GM23338 (cell line): ENCODE data around the gene SYNE3. TPM values are rescaled to one million over a fixed set of nuclear protein-coding genes. Genes with fewer than 3 reads are reported as not detected.

Experiments used
- ATAC-seq: fragments of 200-7000 bp; cut with Tn5 transposase; 3 replicates; pipeline ENCODE4 v1.9.1; 2020
- DNase-seq: peaks from one replicate; pipeline ENCODE4 v3.0.0-alpha.2; 2015; ENCODE audit warnings: low spot score
- H2AFZ ChIP-seq: fragments of 200-600 bp; sonication (generic); 2 replicates; pipeline ENCODE4 v1.8.0; 2016; ENCODE audit warnings: antibody characterized with exemption, mild to moderate bottlenecking, moderate library complexity
- H3F3A ChIP-seq: fragments of 200-600 bp; sonication (generic); replicated peaks from 2 replicates; pipeline ENCODE4 v1.8.0; 2017; ENCODE audit warnings: antibody characterized with exemption, mixed run types, low read depth
- H3K27ac ChIP-seq: fragments of 200-600 bp; sonication (generic); 2 replicates; pipeline ENCODE4 v1.6.1; 2016; ENCODE audit warnings: low read depth
- H3K27me3 ChIP-seq: fragments of 200-600 bp; sonication (generic); 2 replicates; pipeline ENCODE4 v1.8.0; 2016; ENCODE audit warnings: mild to moderate bottlenecking, mixed run types, moderate library complexity; ENCODE audit not compliant: insufficient read depth
- H3K36me3 ChIP-seq: fragments of 200-600 bp; sonication (generic); 2 replicates; pipeline ENCODE4 v1.8.0; 2016; ENCODE audit warnings: mild to moderate bottlenecking; ENCODE audit not compliant: insufficient read depth
- H3K4me1 ChIP-seq: fragments of 200-600 bp; sonication (generic); 2 replicates; pipeline ENCODE4 v1.8.0; 2016; ENCODE audit warnings: mild to moderate bottlenecking, moderate library complexity; ENCODE audit not compliant: insufficient read depth
- H3K4me2 ChIP-seq: fragments of 200-600 bp; sonication (generic); 2 replicates; pipeline ENCODE4 v1.7.1; 2017; ENCODE audit warnings: mixed run types
- H3K4me3 ChIP-seq: fragments of 200-600 bp; sonication (generic); 2 replicates; pipeline ENCODE4 v1.6.1; 2016; ENCODE audit warnings: mixed run types
- H3K79me2 ChIP-seq: fragments of 200-600 bp; sonication (generic); replicated peaks from 2 replicates; pipeline ENCODE4 v1.8.0; 2017; ENCODE audit warnings: mild to moderate bottlenecking; ENCODE audit not compliant: insufficient read depth
- H3K9me2 ChIP-seq: fragments of 200-600 bp; sonication (generic); 2 replicates; pipeline ENCODE4 v1.8.0; 2017; ENCODE audit not compliant: insufficient read depth
- H4K20me1 ChIP-seq: fragments of 200-600 bp; sonication (generic); replicated peaks from 2 replicates; pipeline ENCODE4 v1.8.0; 2017; ENCODE audit warnings: mild to moderate bottlenecking; ENCODE audit not compliant: insufficient read depth
- H3K27ac Mint-ChIP-seq: 2 replicates; pipeline ENCODE4 v1.8.0; 2020; ENCODE audit warnings: inconsistent platforms, mild to moderate bottlenecking, moderate library complexity, mixed read lengths
- H3K27me3 Mint-ChIP-seq: 3 replicates; pipeline ENCODE4 v1.8.0; 2022; ENCODE audit warnings: low read depth, mild to moderate bottlenecking, moderate library complexity, mixed read lengths, inconsistent platforms; ENCODE audit not compliant: insufficient read depth, poor library complexity
- H3K36me3 Mint-ChIP-seq: 3 replicates; pipeline ENCODE4 v1.8.0; 2021; ENCODE audit warnings: low read depth, mild to moderate bottlenecking, inconsistent platforms, moderate library complexity, mixed read lengths
- H3K4me1 Mint-ChIP-seq: 3 replicates; pipeline ENCODE4 v1.8.0; 2020; ENCODE audit warnings: mild to moderate bottlenecking, inconsistent platforms, mixed read lengths
- H3K4me3 Mint-ChIP-seq: 3 replicates; pipeline ENCODE4 v1.8.0; 2021; ENCODE audit warnings: moderate library complexity, mild to moderate bottlenecking, inconsistent platforms, mixed read lengths
- H3K9me3 Mint-ChIP-seq: 3 replicates; pipeline ENCODE4 v1.8.0; 2020; ENCODE audit warnings: moderate library complexity, mild to moderate bottlenecking, inconsistent platforms, mixed read lengths
- CREB1 ChIP-seq: fragments of 250-450 bp; sonication (Bioruptor Pico); IDR thresholded peaks from 2 replicates; pipeline ENCODE4 v1.5.0; 2020; ENCODE audit warnings: low read depth, mild to moderate bottlenecking, moderate library complexity
- EZH2 ChIP-seq: fragments of 200-600 bp; sonication (generic); IDR thresholded peaks from one replicate; pipeline ENCODE4 v1.8.0; 2017; ENCODE audit warnings: antibody characterized with exemption, mild to moderate bottlenecking, low read depth; ENCODE audit not compliant: unreplicated experiment
- EZH2phosphoT487 ChIP-seq: fragments of 200-600 bp; sonication (generic); IDR thresholded peaks from one replicate; pipeline ENCODE4 v1.8.1; 2018; ENCODE audit warnings: antibody characterized with exemption; ENCODE audit not compliant: unreplicated experiment
- POLR2AphosphoS5 ChIP-seq: IDR thresholded peaks from 2 replicates; pipeline ENCODE4 v1.6.1; 2016; ENCODE audit warnings: antibody characterized with exemption, low read depth
- ZNF331 ChIP-seq: fragments of 250-450 bp; sonication (Bioruptor Pico); IDR thresholded peaks from 2 replicates; pipeline ENCODE4 v1.5.0; 2020; ENCODE audit warnings: low read depth, mild to moderate bottlenecking, moderate library complexity
- polyA plus RNA-seq: library from polyadenylated mRNA; unstranded; fragments of >200 nt; fragmentation: Nextera tagmentation; extraction: Ambion mirVana; gene quantifications from 2 replicates; pipeline ENCODE4 v1.2.1, GENCODE V29; 2016
- total RNA-seq: library from RNA; depleted of rRNA; stranded (reverse); fragments of >200 nt; shearing (Covaris generic); gene quantifications from 2 replicates; pipeline ENCODE4 v1.2.3, GENCODE V29; 2014
- TF ChIP-seq, protein P1 (sequence below): fragments of 250-450 bp; sonication (Bioruptor Pico); IDR thresholded peaks from 2 replicates; pipeline ENCODE4 v1.5.0; 2020; ENCODE audit warnings: mild to moderate bottlenecking, moderate library complexity
- TF ChIP-seq, protein P2 (sequence below): IDR thresholded peaks from 2 replicates; pipeline ENCODE4 v1.6.1; 2016; ENCODE audit warnings: antibody characterized with exemption
- TF ChIP-seq, protein P3 (sequence below): IDR thresholded peaks from one replicate; pipeline ENCODE4 v1.6.1; 2018; ENCODE audit warnings: antibody characterized with exemption; ENCODE audit not compliant: unreplicated experiment
- TF ChIP-seq, protein P4 (sequence below), 2 experiments: fragments of 200-600 bp in 1 of 2; sonication (generic) in 1 of 2; conservative IDR thresholded peaks; 2 replicates each; pipeline versions ENCODE4 v1.5.1 to v1.6.1; 2016 to 2017; ENCODE audit warnings: antibody characterized with exemption in 2 of 2, low read depth in 2 of 2, mild to moderate bottlenecking in 2 of 2, moderate library complexity in 1 of 2

The SYNE3 gene
- total and polyA plus RNA-seq, 2 experiments from 2014 or later, result 0.02 to 0.03 TPM

DNA sequence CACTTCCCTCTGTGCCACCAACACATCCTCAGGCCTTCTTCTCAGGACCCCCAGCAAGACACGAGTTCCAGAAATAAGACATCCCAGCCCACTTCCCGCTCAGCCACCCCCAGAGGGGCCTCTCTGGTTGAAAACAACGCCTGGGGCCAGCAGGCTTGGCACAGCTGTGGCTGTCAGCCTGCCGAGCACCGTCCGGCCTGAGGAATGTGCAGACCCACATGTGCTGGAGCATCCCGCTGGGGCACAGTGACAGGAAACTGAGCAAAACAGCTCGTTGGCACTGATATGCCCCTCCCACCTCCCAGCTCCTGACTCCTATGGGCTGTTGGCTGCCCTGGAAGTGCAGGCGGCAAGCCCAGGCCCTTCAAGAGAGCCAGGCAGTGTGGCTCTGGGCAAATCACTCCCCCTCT lies 1.4 kb downstream of the SYNE3 start (continued):
- TF ChIP-seq, protein P1, sequence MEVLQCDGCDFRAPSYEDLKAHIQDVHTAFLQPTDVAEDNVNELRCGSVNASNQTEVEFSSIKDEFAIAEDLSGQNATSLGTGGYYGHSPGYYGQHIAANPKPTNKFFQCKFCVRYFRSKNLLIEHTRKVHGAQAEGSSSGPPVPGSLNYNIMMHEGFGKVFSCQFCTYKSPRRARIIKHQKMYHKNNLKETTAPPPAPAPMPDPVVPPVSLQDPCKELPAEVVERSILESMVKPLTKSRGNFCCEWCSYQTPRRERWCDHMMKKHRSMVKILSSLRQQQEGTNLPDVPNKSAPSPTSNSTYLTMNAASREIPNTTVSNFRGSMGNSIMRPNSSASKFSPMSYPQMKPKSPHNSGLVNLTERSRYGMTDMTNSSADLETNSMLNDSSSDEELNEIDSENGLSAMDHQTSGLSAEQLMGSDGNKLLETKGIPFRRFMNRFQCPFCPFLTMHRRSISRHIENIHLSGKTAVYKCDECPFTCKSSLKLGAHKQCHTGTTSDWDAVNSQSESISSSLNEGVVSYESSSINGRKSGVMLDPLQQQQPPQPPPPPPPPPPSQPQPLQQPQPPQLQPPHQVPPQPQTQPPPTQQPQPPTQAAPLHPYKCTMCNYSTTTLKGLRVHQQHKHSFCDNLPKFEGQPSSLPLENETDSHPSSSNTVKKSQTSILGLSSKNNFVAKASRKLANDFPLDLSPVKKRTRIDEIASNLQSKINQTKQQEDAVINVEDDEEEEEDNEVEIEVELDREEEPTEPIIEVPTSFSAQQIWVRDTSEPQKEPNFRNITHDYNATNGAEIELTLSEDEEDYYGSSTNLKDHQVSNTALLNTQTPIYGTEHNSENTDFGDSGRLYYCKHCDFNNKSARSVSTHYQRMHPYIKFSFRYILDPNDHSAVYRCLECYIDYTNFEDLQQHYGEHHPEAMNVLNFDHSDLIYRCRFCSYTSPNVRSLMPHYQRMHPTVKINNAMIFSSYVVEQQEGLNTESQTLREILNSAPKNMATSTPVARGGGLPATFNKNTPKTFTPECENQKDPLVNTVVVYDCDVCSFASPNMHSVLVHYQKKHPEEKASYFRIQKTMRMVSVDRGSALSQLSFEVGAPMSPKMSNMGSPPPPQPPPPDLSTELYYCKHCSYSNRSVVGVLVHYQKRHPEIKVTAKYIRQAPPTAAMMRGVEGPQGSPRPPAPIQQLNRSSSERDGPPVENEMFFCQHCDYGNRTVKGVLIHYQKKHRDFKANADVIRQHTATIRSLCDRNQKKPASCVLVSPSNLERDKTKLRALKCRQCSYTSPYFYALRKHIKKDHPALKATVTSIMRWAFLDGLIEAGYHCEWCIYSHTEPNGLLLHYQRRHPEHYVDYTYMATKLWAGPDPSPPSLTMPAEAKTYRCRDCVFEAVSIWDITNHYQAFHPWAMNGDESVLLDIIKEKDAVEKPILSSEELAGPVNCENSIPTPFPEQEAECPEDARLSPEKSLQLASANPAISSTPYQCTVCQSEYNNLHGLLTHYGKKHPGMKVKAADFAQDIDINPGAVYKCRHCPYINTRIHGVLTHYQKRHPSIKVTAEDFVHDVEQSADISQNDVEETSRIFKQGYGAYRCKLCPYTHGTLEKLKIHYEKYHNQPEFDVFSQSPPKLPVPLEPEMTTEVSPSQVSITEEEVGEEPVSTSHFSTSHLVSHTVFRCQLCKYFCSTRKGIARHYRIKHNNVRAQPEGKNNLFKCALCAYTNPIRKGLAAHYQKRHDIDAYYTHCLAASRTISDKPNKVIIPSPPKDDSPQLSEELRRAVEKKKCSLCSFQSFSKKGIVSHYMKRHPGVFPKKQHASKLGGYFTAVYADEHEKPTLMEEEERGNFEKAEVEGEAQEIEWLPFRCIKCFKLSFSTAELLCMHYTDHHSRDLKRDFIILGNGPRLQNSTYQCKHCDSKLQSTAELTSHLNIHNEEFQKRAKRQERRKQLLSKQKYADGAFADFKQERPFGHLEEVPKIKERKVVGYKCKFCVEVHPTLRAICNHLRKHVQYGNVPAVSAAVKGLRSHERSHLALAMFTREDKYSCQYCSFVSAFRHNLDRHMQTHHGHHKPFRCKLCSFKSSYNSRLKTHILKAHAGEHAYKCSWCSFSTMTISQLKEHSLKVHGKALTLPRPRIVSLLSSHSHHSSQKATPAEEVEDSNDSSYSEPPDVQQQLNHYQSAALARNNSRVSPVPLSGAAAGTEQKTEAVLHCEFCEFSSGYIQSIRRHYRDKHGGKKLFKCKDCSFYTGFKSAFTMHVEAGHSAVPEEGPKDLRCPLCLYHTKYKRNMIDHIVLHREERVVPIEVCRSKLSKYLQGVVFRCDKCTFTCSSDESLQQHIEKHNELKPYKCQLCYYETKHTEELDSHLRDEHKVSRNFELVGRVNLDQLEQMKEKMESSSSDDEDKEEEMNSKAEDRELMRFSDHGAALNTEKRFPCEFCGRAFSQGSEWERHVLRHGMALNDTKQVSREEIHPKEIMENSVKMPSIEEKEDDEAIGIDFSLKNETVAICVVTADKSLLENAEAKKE (CRISPR knock-in tag), result no peak
- TF ChIP-seq, protein P2, sequence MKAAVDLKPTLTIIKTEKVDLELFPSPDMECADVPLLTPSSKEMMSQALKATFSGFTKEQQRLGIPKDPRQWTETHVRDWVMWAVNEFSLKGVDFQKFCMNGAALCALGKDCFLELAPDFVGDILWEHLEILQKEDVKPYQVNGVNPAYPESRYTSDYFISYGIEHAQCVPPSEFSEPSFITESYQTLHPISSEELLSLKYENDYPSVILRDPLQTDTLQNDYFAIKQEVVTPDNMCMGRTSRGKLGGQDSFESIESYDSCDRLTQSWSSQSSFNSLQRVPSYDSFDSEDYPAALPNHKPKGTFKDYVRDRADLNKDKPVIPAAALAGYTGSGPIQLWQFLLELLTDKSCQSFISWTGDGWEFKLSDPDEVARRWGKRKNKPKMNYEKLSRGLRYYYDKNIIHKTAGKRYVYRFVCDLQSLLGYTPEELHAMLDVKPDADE, result no peak
- TF ChIP-seq EZH2 (no peak), ZNF331 (no peak), CREB1 (CRISPR knock-in tag) (no peak), EZH2phosphoT487 (no peak)

DNA sequence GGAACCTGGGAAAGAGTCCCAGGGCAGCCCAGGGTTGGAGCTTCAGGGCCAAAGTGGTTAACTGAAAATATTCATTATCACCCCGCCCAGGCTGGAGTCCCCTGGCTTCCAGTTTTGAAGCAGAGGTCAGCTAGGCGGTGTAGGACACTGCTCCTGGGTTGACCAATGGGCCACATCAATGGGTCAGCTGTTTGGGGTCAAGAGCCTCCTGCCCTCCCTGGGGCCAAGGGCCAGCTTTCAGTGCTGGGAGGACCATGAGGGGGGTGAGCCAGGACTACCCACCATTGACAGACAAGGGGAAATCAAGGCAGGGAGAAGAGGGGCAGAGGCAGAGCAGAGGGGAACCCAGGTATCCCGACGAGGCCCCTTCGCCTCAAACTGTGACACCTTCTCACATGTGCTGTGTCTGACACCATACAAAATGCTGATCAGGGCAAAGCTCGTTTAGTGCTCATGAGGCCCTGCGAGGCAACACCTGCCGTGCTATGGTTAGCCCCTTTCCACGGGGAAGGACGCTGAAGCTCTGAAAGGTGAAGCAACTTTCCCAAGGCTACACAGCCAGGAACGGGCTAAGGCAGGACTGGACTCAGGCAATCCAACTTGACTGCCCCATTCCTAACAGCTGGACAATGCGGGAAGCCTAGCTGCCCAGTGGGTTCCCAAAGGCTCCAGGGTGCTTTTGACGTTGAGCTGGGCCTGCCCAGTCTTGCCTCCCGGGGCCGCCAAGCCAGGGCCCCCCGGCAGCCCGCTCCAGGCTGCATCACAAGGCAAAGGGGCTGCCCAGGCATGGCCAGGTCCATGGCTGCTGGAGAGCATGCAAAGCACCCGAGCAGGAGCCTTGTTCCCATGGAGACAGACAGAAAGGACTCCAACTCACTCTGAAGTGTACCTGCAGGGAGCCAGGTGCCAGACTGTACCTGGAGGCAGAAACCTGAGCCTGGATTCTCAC lies 2.0 kb downstream of the SYNE3 start:
- no peak overlapping the region for H3K4me2 ChIP-seq
- no peak for TF ChIP-seq EZH2
- TF ChIP-seq POLR2AphosphoS5, result no peak
- TF ChIP-seq, protein P3, sequence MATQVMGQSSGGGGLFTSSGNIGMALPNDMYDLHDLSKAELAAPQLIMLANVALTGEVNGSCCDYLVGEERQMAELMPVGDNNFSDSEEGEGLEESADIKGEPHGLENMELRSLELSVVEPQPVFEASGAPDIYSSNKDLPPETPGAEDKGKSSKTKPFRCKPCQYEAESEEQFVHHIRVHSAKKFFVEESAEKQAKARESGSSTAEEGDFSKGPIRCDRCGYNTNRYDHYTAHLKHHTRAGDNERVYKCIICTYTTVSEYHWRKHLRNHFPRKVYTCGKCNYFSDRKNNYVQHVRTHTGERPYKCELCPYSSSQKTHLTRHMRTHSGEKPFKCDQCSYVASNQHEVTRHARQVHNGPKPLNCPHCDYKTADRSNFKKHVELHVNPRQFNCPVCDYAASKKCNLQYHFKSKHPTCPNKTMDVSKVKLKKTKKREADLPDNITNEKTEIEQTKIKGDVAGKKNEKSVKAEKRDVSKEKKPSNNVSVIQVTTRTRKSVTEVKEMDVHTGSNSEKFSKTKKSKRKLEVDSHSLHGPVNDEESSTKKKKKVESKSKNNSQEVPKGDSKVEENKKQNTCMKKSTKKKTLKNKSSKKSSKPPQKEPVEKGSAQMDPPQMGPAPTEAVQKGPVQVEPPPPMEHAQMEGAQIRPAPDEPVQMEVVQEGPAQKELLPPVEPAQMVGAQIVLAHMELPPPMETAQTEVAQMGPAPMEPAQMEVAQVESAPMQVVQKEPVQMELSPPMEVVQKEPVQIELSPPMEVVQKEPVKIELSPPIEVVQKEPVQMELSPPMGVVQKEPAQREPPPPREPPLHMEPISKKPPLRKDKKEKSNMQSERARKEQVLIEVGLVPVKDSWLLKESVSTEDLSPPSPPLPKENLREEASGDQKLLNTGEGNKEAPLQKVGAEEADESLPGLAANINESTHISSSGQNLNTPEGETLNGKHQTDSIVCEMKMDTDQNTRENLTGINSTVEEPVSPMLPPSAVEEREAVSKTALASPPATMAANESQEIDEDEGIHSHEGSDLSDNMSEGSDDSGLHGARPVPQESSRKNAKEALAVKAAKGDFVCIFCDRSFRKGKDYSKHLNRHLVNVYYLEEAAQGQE, result no peak
- TF ChIP-seq, protein P4, sequence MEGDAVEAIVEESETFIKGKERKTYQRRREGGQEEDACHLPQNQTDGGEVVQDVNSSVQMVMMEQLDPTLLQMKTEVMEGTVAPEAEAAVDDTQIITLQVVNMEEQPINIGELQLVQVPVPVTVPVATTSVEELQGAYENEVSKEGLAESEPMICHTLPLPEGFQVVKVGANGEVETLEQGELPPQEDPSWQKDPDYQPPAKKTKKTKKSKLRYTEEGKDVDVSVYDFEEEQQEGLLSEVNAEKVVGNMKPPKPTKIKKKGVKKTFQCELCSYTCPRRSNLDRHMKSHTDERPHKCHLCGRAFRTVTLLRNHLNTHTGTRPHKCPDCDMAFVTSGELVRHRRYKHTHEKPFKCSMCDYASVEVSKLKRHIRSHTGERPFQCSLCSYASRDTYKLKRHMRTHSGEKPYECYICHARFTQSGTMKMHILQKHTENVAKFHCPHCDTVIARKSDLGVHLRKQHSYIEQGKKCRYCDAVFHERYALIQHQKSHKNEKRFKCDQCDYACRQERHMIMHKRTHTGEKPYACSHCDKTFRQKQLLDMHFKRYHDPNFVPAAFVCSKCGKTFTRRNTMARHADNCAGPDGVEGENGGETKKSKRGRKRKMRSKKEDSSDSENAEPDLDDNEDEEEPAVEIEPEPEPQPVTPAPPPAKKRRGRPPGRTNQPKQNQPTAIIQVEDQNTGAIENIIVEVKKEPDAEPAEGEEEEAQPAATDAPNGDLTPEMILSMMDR (conservative IDR thresholded peaks at IDR 0.05; ENCODE audit: low read depth in 2 of 2), result no peak
- no peak for TF ChIP-seq CREB1 (CRISPR knock-in tag)
- peaks cover 3% of the 10 kb centered on the region; the same call in 1 of the 2 replicates for H3K4me1 ChIP-seq
- H3K36me3 Mint-ChIP-seq, result no peaks in the 10 kb centered on the region
- DNase-seq, result peak; percentile 59
- peaks cover 23% of the 10 kb centered on the region for H3K27me3 Mint-ChIP-seq
- H3K27ac Mint-ChIP-seq, result no peak overlapping the region
- H3K4me3 ChIP-seq, result no peak overlapping the region
- H3K79me2 ChIP-seq, result no peaks in the 10 kb centered on the region
- peak overlapping the region; percentile 57; the same call in 2 of the 3 replicates for H3K4me3 Mint-ChIP-seq
- H3K4me1 Mint-ChIP-seq, result peaks cover 10% of the 10 kb centered on the region
- no peak overlapping the region for H3K27ac ChIP-seq
- no peaks in the 10 kb centered on the region for H3K9me2 ChIP-seq
- no peaks in the 10 kb centered on the region; the same call in 1 of the 2 replicates for H3F3A ChIP-seq
- H4K20me1 ChIP-seq, result no peaks in the 10 kb centered on the region; the same call in 1 of the 2 replicates
- H3K9me3 Mint-ChIP-seq, result no peaks in the 10 kb centered on the region
- ATAC-seq, result peak; percentile 41
- H2AFZ ChIP-seq, result no peak overlapping the region
- no peaks in the 10 kb centered on the region for H3K36me3 ChIP-seq
- peaks cover 45% of the 10 kb centered on the region for H3K27me3 ChIP-seq
